BLaER1 treated with 17β-estradiol and CSF1 and Interleukin-3, amounts not matched to agents 10 nM and 100 nM (cell line): ENCODE data around the gene OR51V1.

Experiments used
- H3K27ac ChIP-seq, 11 experiments: shearing (Covaris generic); formaldehyde crosslinking; 2 replicates each; pipeline ENCODE4 v1.8.1; 2022
- H3K27me3 ChIP-seq, 11 experiments: shearing (Covaris generic); formaldehyde crosslinking; 2 replicates each; pipeline ENCODE4 v1.8.1; 2022
- H3K36me3 ChIP-seq, 11 experiments: shearing (Covaris generic); formaldehyde crosslinking; 2 replicates each; pipeline ENCODE4 v1.8.1; 2022
- H3K4me1 ChIP-seq, 10 experiments: shearing (Covaris generic); formaldehyde crosslinking; 2 replicates each; pipeline ENCODE4 v1.8.1; 2022
- H3K4me2 ChIP-seq, 11 experiments: shearing (Covaris generic); formaldehyde crosslinking; 2 replicates each; pipeline ENCODE4 v1.8.1; 2022
- H3K4me3 ChIP-seq, 10 experiments: shearing (Covaris generic); formaldehyde crosslinking; 2 replicates each; pipeline ENCODE4 v1.8.1; 2022
- H3K9ac ChIP-seq, 11 experiments: shearing (Covaris generic); formaldehyde crosslinking; 2 replicates each; pipeline ENCODE4 v1.8.1; 2022
- H3K9me3 ChIP-seq, 11 experiments: shearing (Covaris generic); formaldehyde crosslinking; replicated peaks in 1 of 11; 2 replicates each; pipeline ENCODE4 v1.8.1; 2022
- H4K20me1 ChIP-seq, 11 experiments: shearing (Covaris generic); formaldehyde crosslinking; 2 replicates each; pipeline ENCODE4 v1.8.1; 2022
- Cebpa-rat ChIP-seq, 11 experiments: shearing (Covaris generic); IDR thresholded peaks; 2 replicates each; pipeline ENCODE4 v1.8.1; 2022

Gene OR51V1

DNA sequence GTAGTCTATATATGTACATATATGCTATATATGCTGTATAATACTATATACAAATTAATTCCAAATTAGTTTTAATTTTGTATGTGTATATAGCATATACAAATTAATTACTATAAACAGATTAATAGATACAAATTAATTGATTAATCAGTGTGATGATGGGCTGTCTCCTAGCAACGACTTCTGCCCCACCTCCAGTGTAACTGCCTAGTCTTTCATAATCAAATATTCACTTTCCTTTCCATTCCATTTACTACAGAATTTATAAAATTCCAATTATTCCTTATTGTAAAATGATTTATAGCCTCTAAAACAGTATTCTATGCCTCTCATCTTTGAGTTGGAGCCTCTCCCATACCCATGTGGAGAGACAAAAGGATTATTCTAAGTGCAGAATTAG is 32.8 kb upstream of the OR51V1 start:
- TF ChIP-seq Cebpa-rat (IDR thresholded peaks at IDR 0.05), result no peak
- Histone ChIP-seq H3K27ac (no peak overlapping the region), H3K36me3 (no peaks in the 10 kb centered on the region), H3K9me3 (no peaks in the 10 kb centered on the region), H3K4me2 (no peak overlapping the region), H3K4me1 (peaks cover 10 to 32% (median 11%) of the 10 kb centered on the region in 10 experiments), H3K9ac (no peak overlapping the region), H3K27me3 (no peaks in the 10 kb centered on the region), H3K4me3 (no peak overlapping the region), H4K20me1 (no peaks in the 10 kb centered on the region)

DNA sequence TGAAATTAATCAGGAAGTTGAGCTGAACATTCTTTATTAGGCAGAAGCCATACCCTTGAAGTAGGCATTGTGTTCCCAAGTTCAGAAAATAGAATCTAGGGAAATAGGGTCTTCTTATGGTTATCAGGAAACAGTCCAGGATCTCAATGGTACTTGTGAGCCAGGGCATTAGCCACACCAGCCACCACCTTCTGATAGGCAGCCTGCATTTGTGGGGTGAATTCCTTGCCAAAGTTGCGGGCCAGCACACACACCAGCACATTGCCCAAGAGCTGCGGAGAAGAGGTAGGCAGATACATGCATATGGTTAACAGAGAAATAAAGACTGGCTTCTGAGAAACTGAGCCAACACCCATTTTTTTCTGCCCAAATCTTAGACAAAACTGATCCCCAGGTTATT is 32.3 kb upstream of the OR51V1 start:
- H3K9me3 ChIP-seq, result no peaks in the 10 kb centered on the region
- H3K27ac ChIP-seq, result no peak overlapping the region
- no peak for TF ChIP-seq Cebpa-rat (IDR thresholded peaks at IDR 0.05)
- H3K4me2 ChIP-seq, result peak overlapping the region in 2 of 11 experiments; percentile 30 to 45; a peak in 4 of 22 replicates
- H3K4me3 ChIP-seq, result no peak overlapping the region
- H4K20me1 ChIP-seq, result no peaks in the 10 kb centered on the region
- H3K27me3 ChIP-seq, result no peaks in the 10 kb centered on the region
- H3K4me1 ChIP-seq, result peaks cover 10 to 31% (median 11%) of the 10 kb centered on the region in 10 experiments
- no peak overlapping the region for H3K9ac ChIP-seq
- no peaks in the 10 kb centered on the region for H3K36me3 ChIP-seq

GRCh38 chr11:5232176-5232575 is 31.7 kb upstream of the OR51V1 start:
- Histone ChIP-seq H3K9me3 (no peaks in the 10 kb centered on the region), H3K4me3 (no peak overlapping the region), H3K9ac (no peak overlapping the region), H3K36me3 (no peaks in the 10 kb centered on the region), H3K4me2 (peak overlapping the region in 2 of 11 experiments; percentile 30 to 45; a peak in 4 of 22 replicates), H4K20me1 (no peaks in the 10 kb centered on the region), H3K27ac (no peak overlapping the region), H3K4me1 (peaks cover 10 to 31% (median 11%) of the 10 kb centered on the region in 10 experiments), H3K27me3 (no peaks in the 10 kb centered on the region)
- no peak for TF ChIP-seq Cebpa-rat (IDR thresholded peaks at IDR 0.05)

- no peaks in the 10 kb centered on the region for H3K36me3 ChIP-seq
- H4K20me1 ChIP-seq, result no peaks in the 10 kb centered on the region
- peaks cover 10 to 31% (median 11%) of the 10 kb centered on the region in 10 experiments for H3K4me1 ChIP-seq
- no peak overlapping the region for H3K27ac ChIP-seq
- no peak overlapping the region for H3K4me2 ChIP-seq
- no peak overlapping the region for H3K4me3 ChIP-seq
- no peak for TF ChIP-seq Cebpa-rat (IDR thresholded peaks at IDR 0.05)
- no peaks in the 10 kb centered on the region for H3K9me3 ChIP-seq
- no peaks in the 10 kb centered on the region for H3K27me3 ChIP-seq
- no peak overlapping the region for H3K9ac ChIP-seq
These were observed 30.6 kb upstream of the OR51V1 start for GRCh38 chr11:5231111-5231510.

- TF ChIP-seq Cebpa-rat (IDR thresholded peaks at IDR 0.05), result no peak
- H3K4me2 ChIP-seq, result no peak overlapping the region
- no peaks in the 10 kb centered on the region for H4K20me1 ChIP-seq
- no peak overlapping the region for H3K4me3 ChIP-seq
- H3K9me3 ChIP-seq, result no peaks in the 10 kb centered on the region
- H3K9ac ChIP-seq, result no peak overlapping the region
- H3K27me3 ChIP-seq, result no peaks in the 10 kb centered on the region
- H3K27ac ChIP-seq, result no peak overlapping the region
- H3K36me3 ChIP-seq, result no peaks in the 10 kb centered on the region
- peaks cover 10 to 31% (median 11%) of the 10 kb centered on the region in 10 experiments for H3K4me1 ChIP-seq
These were observed 29.8 kb upstream of the OR51V1 start for GRCh38 chr11:5230266-5230665.

GRCh38 chr11:5229796-5230195 is 29.3 kb upstream of the OR51V1 start:
- Histone ChIP-seq H3K27me3 (no peaks in the 10 kb centered on the region), H4K20me1 (no peaks in the 10 kb centered on the region), H3K4me3 (no peak overlapping the region), H3K9me3 (no peaks in the 10 kb centered on the region), H3K4me2 (no peak overlapping the region), H3K4me1 (peaks cover 9 to 31% (median 10%) of the 10 kb centered on the region in 10 experiments), H3K27ac (no peak overlapping the region), H3K9ac (no peak overlapping the region), H3K36me3 (no peaks in the 10 kb centered on the region)
- no peak for TF ChIP-seq Cebpa-rat (IDR thresholded peaks at IDR 0.05)

- Histone ChIP-seq H3K27ac (no peak overlapping the region), H3K9ac (no peak overlapping the region), H4K20me1 (no peaks in the 10 kb centered on the region), H3K4me1 (peaks cover 5 to 26% (median 6%) of the 10 kb centered on the region in 10 experiments), H3K9me3 (no peaks in the 10 kb centered on the region), H3K4me2 (no peak overlapping the region), H3K27me3 (no peaks in the 10 kb centered on the region), H3K36me3 (no peaks in the 10 kb centered on the region), H3K4me3 (no peak overlapping the region)
- no peak for TF ChIP-seq Cebpa-rat (IDR thresholded peaks at IDR 0.05)
These were observed 28.9 kb upstream of the OR51V1 start for GRCh38 chr11:5229356-5229755.

DNA sequence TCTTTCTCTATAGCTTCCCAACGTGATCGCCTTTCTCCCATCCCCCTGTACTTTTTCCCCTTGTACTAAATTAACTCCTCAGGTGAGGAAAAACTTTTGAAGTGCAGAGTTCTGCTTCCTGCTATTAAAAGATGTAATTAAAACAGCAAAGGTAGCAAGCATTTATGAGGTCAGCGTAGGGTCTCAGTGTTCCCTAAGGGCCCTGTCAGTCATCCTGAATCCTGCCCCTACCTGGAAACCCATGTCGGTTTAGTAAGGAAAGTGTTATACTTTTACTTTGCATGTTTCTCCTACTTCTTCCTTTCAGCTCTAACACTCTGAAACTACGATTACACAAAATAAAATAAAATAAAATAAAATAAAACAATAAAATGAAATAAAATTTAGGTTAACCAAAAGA is 27.6 kb upstream of the OR51V1 start:
- Histone ChIP-seq H3K36me3 (no peaks in the 10 kb centered on the region), H3K4me2 (no peak overlapping the region), H3K4me1 (peaks cover 0 to 20% (median 0%) of the 10 kb centered on the region in 10 experiments; a peak in 5 of 20 replicates)

DNA sequence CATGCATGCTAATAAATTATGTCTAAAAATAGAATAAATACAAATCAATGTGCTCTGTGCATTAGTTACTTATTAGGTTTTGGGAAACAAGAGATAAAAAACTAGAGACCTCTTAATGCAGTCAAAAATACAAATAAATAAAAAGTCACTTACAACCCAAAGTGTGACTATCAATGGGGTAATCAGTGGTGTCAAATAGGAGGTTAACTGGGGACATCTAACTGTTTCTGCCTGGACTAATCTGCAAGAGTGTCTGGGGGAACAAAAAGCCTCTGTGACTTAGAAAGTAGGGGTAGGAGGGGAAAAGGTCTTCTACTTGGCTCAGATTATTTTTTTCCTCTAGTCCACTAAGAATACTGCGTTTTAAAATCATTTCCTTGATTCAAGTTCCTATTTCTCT is 27.2 kb upstream of the OR51V1 start:
- no peak overlapping the region for H3K9ac ChIP-seq
- H3K4me1 ChIP-seq, result peaks cover 0 to 16% (median 0%) of the 10 kb centered on the region in 10 experiments; a peak in 5 of 20 replicates
- no peak overlapping the region for H3K4me3 ChIP-seq
- H4K20me1 ChIP-seq, result no peaks in the 10 kb centered on the region
- no peaks in the 10 kb centered on the region for H3K36me3 ChIP-seq
- H3K4me2 ChIP-seq, result no peak overlapping the region
- no peak for TF ChIP-seq Cebpa-rat (IDR thresholded peaks at IDR 0.05)
- H3K27me3 ChIP-seq, result no peaks in the 10 kb centered on the region
- H3K9me3 ChIP-seq, result no peaks in the 10 kb centered on the region
- no peak overlapping the region for H3K27ac ChIP-seq

More for the DNA sequence above, 27.6 kb upstream of the OR51V1 start:
- Histone ChIP-seq H3K27ac (no peak overlapping the region), H3K9me3 (no peaks in the 10 kb centered on the region), H3K4me3 (no peak overlapping the region), H4K20me1 (no peaks in the 10 kb centered on the region), H3K27me3 (no peaks in the 10 kb centered on the region), H3K9ac (no peak overlapping the region)
- TF ChIP-seq Cebpa-rat (IDR thresholded peaks at IDR 0.05), result no peak

- Histone ChIP-seq H3K27me3 (no peaks in the 10 kb centered on the region), H3K9ac (no peak within 1 kb of the TSS)
These were observed 26.3 kb upstream of the OR51V1 start, which contains the start of gene HBB for GRCh38 chr11:5226732-5227310. Gene HBB (minus strand): TSS chr11:5227071. CDS start chr11:5227021, 50 bp downstream.

More at GRCh38 chr11:5226732-5227310, 26.3 kb upstream of the OR51V1 start, which contains the start of gene HBB:
- TF ChIP-seq Cebpa-rat (IDR thresholded peaks at IDR 0.05), result no peak
- H3K4me2 ChIP-seq, result no peak within 1 kb of the TSS
- no peak within 1 kb of the TSS for H3K4me3 ChIP-seq
- peaks cover 0 to 7% (median 0%) of the 10 kb centered on the region in 10 experiments; a peak in 2 of 20 replicates for H3K4me1 ChIP-seq
- no peak within 1 kb of the TSS for H3K27ac ChIP-seq
- no peaks in the 10 kb centered on the region for H3K36me3 ChIP-seq
- H3K9me3 ChIP-seq, result no peaks in the 10 kb centered on the region; a peak in 2 of 22 replicates
- no peaks in the 10 kb centered on the region for H4K20me1 ChIP-seq
